HepG2 (cell line): Measurements from ENCODE around the gene TBC1D22A.

ENCODE experiments used
- EP300 ChIP-seq, 3 experiments: sonication (generic) in 1 of 3; formaldehyde crosslinking in 1 of 3; IDR thresholded peaks; 2 replicates each; pipeline versions ENCODE4 v1.5.1 to v1.6.1; 2011 to 2020; ENCODE audit warnings: low read depth in 2 of 3, low read length in 2 of 3, borderline replicate concordance in 1 of 3, improper control_type of control experiment in 1 of 3, mild to moderate bottlenecking in 1 of 3, missing genetic modification reagents in 1 of 3, moderate library complexity in 1 of 3
- FOXA1 ChIP-seq, 2 experiments: fragments of 450-650 bp in 1 of 2; sonication (generic) in 1 of 2; formaldehyde crosslinking in 1 of 2; IDR thresholded peaks; 2 replicates each; pipeline versions ENCODE4 v1.4.0 to v1.6.1; 2016 to 2020; ENCODE audit warnings: missing genetic modification reagents in 1 of 2

DNA sequence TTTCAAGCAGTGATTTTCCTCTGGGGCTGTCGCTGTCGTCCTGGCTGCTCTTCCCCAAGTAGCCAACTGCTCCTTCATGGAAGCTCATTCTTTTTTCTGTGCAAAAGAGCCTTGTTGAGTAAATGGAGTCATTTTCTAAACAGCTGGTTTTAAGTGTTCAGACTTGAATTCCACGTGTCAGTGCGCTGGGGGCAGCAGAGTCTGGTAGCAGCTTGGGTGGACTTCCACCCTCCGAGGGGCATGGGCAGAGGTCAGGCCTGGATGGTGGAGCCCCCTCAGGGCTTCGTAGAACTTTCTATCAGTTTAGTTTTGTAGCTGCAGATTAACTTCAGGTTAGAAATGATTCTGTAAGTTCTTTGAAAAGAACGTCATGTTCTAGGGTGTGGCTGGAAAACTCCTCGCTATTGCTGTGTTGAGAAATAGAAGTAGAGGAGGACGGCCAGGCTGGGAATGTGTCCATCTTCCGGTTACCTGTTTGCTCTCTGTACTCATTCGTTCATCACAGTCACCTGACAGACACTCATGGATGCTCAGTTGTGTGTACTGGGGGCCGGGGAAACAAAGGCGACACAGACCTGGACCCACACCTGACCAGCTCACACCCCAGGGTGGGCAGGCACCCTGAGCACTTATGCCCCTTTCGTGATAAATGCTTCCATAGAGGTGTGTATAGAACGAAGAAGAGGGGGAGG, 270.7 kb downstream of the TBC1D22A start:
- TF ChIP-seq FOXA1 (IDR thresholded peaks at IDR 0.05) (no peak), FOXA1 (CRISPR knock-in tag; IDR thresholded peaks at IDR 0.05) (no peak), EP300 (IDR thresholded peaks at IDR 0.05; ENCODE audit: low read depth in 2 of 2, low read length in 2 of 2) (no peak), EP300 (CRISPR knock-in tag; IDR thresholded peaks at IDR 0.05; ENCODE audit: borderline replicate concordance) (no peak)
